Keratinocyte (primary cell): ENCODE results near the gene GBP1. TPM values are rescaled to one million over a fixed set of nuclear protein-coding genes. Genes with fewer than 3 reads are reported as not detected.

Experiments used
- DNase-seq: peaks from one replicate; pipeline ENCODE4 v3.0.0-alpha.2; 2011; ENCODE audit warnings: low read depth, missing footprints, low spot score
- FAIRE-seq: peaks from 2 replicates; lab custom pipeline; 2011; peaks lifted over from hg19 to GRCh38; lab: Jason Lieb, UNC
- H2AFZ ChIP-seq: 2 replicates; pipeline ENCODE4 v1.6.0; 2012; ENCODE audit warnings: low read length, control low read depth, inconsistent platforms; ENCODE audit not compliant: control insufficient read depth
- H3K27ac ChIP-seq: 2 replicates; pipeline ENCODE4 v1.5.1; 2011; ENCODE audit warnings: low read length; ENCODE audit not compliant: control insufficient read depth, insufficient read depth
- H3K27me3 ChIP-seq: 3 replicates; pipeline ENCODE4 v1.6.0; 2011; ENCODE audit warnings: low read length; ENCODE audit not compliant: control insufficient read depth, insufficient read depth; ENCODE audit errors: extremely low read depth
- H3K36me3 ChIP-seq, 2 experiments: 2 replicates in 1 of 2; 3 replicates in 1 of 2; pipeline ENCODE4 v1.5.1; 2011; ENCODE audit warnings: low read length in 2 of 2, mild to moderate bottlenecking in 1 of 2; ENCODE audit not compliant: control insufficient read depth in 2 of 2, insufficient read depth in 2 of 2; ENCODE audit errors: extremely low read depth in 1 of 2
- H3K4me1 ChIP-seq: 3 replicates; pipeline ENCODE4 v1.5.1; 2011; ENCODE audit warnings: low read length; ENCODE audit not compliant: control insufficient read depth, insufficient read depth; ENCODE audit errors: extremely low read depth
- H3K4me2 ChIP-seq: 3 replicates; pipeline ENCODE4 v1.6.0; 2011; ENCODE audit warnings: low read depth, low read length; ENCODE audit not compliant: control insufficient read depth, insufficient read depth; ENCODE audit errors: extremely low read depth
- H3K4me3 ChIP-seq, 3 experiments: fragments of 200-600 bp in 1 of 3; sonication (generic) in 1 of 3; 2 replicates in 2 of 3; 3 replicates in 1 of 3; pipeline ENCODE4 v1.5.1; 2011 to 2016; ENCODE audit warnings: low read length in 3 of 3, mild to moderate bottlenecking in 3 of 3, control low read depth in 2 of 3, inconsistent platforms in 1 of 3, low read depth in 1 of 3, mixed read lengths in 1 of 3, mixed run types in 1 of 3, moderate library complexity in 1 of 3; ENCODE audit not compliant: control insufficient read depth in 2 of 3, insufficient read depth in 2 of 3; ENCODE audit errors: extremely low read depth in 1 of 3
- H3K79me2 ChIP-seq: 2 replicates; pipeline ENCODE4 v1.6.0; 2012; ENCODE audit warnings: low read length; ENCODE audit not compliant: control insufficient read depth, insufficient read depth
- H3K9ac ChIP-seq: 3 replicates; pipeline ENCODE4 v1.6.0; 2011; ENCODE audit warnings: low read length; ENCODE audit not compliant: control insufficient read depth, insufficient read depth; ENCODE audit errors: extremely low read depth
- H3K9me1 ChIP-seq: 3 replicates; pipeline ENCODE4 v1.6.0; 2011; ENCODE audit warnings: low read length; ENCODE audit not compliant: control insufficient read depth, insufficient read depth; ENCODE audit errors: extremely low read depth
- H3K9me3 ChIP-seq: 2 replicates; pipeline ENCODE4 v1.5.1; 2012; ENCODE audit warnings: low read depth, low read length; ENCODE audit not compliant: control insufficient read depth
- H4K20me1 ChIP-seq: 3 replicates; pipeline ENCODE4 v1.6.0; 2011; ENCODE audit warnings: low read length; ENCODE audit not compliant: control insufficient read depth, insufficient read depth; ENCODE audit errors: extremely low read depth
- CTCF ChIP-seq, 3 experiments: IDR thresholded peaks in 1 of 3; conservative IDR thresholded peaks in 1 of 3; optimal IDR thresholded peaks in 1 of 3; 2 replicates in 2 of 3; 3 replicates in 1 of 3; pipeline versions ENCODE3 to v1.5.1; 2011; ENCODE audit warnings: low read length in 3 of 3, mild to moderate bottlenecking in 3 of 3, moderate library complexity in 2 of 3, control low read depth in 1 of 3, inconsistent platforms in 1 of 3; ENCODE audit not compliant: insufficient read depth in 2 of 3; ENCODE audit errors: extremely low read depth in 1 of 3
- EZH2 ChIP-seq: IDR thresholded peaks from one replicate; pipeline ENCODE4 v1.6.1; 2012; ENCODE audit warnings: inconsistent platforms, mild to moderate bottlenecking, low read length, moderate library complexity
- dilution Hi-C: fragments of 300-500 bp; cut with MboI; formaldehyde crosslinking; loops from one replicate; pipeline ENCODE4 v1.7.0; 2020; ENCODE audit warnings: low sequenced_read_pairs; ENCODE audit not compliant: extremely low pct_ligation_motif_present
- polyA plus RNA-seq, 5 experiments: library from polyadenylated mRNA; depleted of rRNA in 3 of 5; stranded (reverse) in 3 of 5; stranded (forward) in 1 of 5; unstranded in 1 of 5; fragments of >200 nt; gene quantifications; 1 replicate in 1 of 5; 2 replicates in 3 of 5; 3 replicates in 1 of 5; pipeline versions ENCODE4 v1.2.1 to v1.2.3, GENCODE V29; 2011 to 2012; ENCODE audit warnings: missing spikeins in 2 of 5, low read depth in 1 of 5, low replicate concordance in 1 of 5

GBP1 gene
- polyA plus RNA-seq, 1 donor (not counting 4 experiments of a cell fraction or from before 2014, with no cell fraction given) = 22.7 TPM

GRCh38 chr1:89064632-89065031 is 376 bp downstream of the GBP1 start:
- Histone ChIP-seq H3K9me1 (no peaks in the 10 kb centered on the region), H3K9ac (peak overlapping the region; percentile 45), H3K4me3 (peak overlapping the region; percentile 34 to 69 (median 67)), H3K79me2 (no peaks in the 10 kb centered on the region), H4K20me1 (no peaks in the 10 kb centered on the region), H2AFZ (peak overlapping the region; percentile 66), H3K4me2 (peak overlapping the region; percentile 90), H3K27ac (peak overlapping the region; percentile 27), H3K27me3 (no peaks in the 10 kb centered on the region), H3K9me3 (no peaks in the 10 kb centered on the region), H3K36me3 (no peaks in the 10 kb centered on the region), H3K4me1 (peaks cover 7% of the 10 kb centered on the region)
- dilution Hi-C loops = no loop called here
- DNase-seq = no peak
- FAIRE-seq = peak; percentile 93
- TF ChIP-seq CTCF (optimal IDR thresholded peaks at IDR 0.05 in 1 of 3, IDR thresholded peaks at IDR 0.05 in 1 of 3, conservative IDR thresholded peaks at IDR 0.05 in 1 of 3; ENCODE audit: extremely low read depth in 1 of 3, insufficient read depth in 2 of 3, low read length in 3 of 3) (no peak), EZH2 (no peak)

DNA sequence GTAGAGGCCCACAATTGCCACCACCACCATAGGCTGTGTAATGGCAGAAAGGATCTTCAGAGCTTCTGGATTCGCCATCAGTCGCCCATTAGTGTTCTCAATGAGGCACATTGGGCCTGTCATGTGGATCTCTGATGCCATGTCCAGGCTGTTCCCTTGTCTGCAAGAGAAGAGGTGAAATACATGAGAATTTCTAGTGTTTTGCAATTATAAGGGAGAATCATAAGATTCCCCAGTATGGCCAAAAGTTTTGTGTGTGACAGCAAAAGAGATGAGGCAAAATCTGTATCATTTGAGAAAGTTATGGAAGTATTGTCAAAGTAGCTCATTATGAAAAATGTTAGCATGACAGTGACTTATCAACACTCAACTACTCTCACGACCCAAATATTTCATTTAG is 1.9 kb downstream of the GBP1 start:
- Histone ChIP-seq H3K4me2 (no peak overlapping the region), H3K9me3 (no peaks in the 10 kb centered on the region), H3K27ac (no peak overlapping the region), H3K9ac (no peak overlapping the region), H3K4me1 (peaks cover 7% of the 10 kb centered on the region), H3K27me3 (no peaks in the 10 kb centered on the region), H3K9me1 (no peaks in the 10 kb centered on the region), H2AFZ (no peak overlapping the region), H3K36me3 (peaks cover 0 to 1% of the 10 kb centered on the region in 2 experiments), H4K20me1 (no peaks in the 10 kb centered on the region), H3K4me3 (no peak overlapping the region), H3K79me2 (no peaks in the 10 kb centered on the region)
- FAIRE-seq (no peak), DNase-seq (no peak)
- dilution Hi-C loops = no loop called here
- TF ChIP-seq CTCF (optimal IDR thresholded peaks at IDR 0.05 in 1 of 3, IDR thresholded peaks at IDR 0.05 in 1 of 3, conservative IDR thresholded peaks at IDR 0.05 in 1 of 3; ENCODE audit: extremely low read depth in 1 of 3, insufficient read depth in 2 of 3, low read length in 3 of 3) (no peak), EZH2 (no peak)
